A549 (cell line): ENCODE data around the gene STIM2. TPM values are rescaled to one million over a fixed set of nuclear protein-coding genes. Genes with fewer than 3 reads are reported as not detected.
A peak's percentile ranks its signal among the peaks of the same experiment; 100 is the strongest.
"Not testable (repeated sequence)": the region's sequence is repeated elsewhere in the genome, so short reads cannot be mapped to it uniquely, and the experiment has no call there.

Source experiments
- ATAC-seq, 2 experiments: fragments of 200-7000 bp in 1 of 2; fragments of >200 bp in 1 of 2; cut with Nextera tagmentation in 1 of 2; cut with Tn5 transposase in 1 of 2; 3 replicates each; pipeline versions ENCODE4 v1.8.0 to v1.9.1; 2018 to 2020; ENCODE audit warnings: mild to moderate bottlenecking in 1 of 2, moderate library complexity in 1 of 2
- CTCF ChIA-PET: fragments of 300-600 bp; sonication (Branson Sonifier 250); formaldehyde crosslinking; extraction: SDS; loops from one replicate; lab custom pipeline; 2021; ENCODE audit warnings: antibody characterized with exemption, inconsistent platforms; lab: Yijun Ruan, JAX
- POLR2A ChIA-PET: fragments of 350-600 bp; formaldehyde crosslinking; extraction: SDS; loops from one replicate; lab custom pipeline; 2021; ENCODE audit warnings: antibody characterized with exemption, inconsistent platforms; lab: Yijun Ruan, JAX
- DNase-seq, 2 experiments: peaks; one replicate each; pipeline versions ENCODE4 v3.0.0 to v3.0.0-alpha.2; 2011 to 2016; ENCODE audit warnings: low read depth in 1 of 2, low spot score in 1 of 2
- FAIRE-seq: peaks from 2 replicates; lab custom pipeline; 2011; peaks lifted over from hg19 to GRCh38; lab: Jason Lieb, UNC
- H3K27ac ChIP-seq, 2 experiments: fragments of >200 bp; sonication (Bioruptor Twin); formaldehyde crosslinking; 3 replicates each; pipeline ENCODE4 v1.5.1; 2016 to 2017
- H3K4me1 ChIP-seq: fragments of >200 bp; sonication (Bioruptor Twin); formaldehyde crosslinking; 3 replicates; pipeline ENCODE4 v1.6.1; 2016
- H3K4me2 ChIP-seq: fragments of >200 bp; sonication (Bioruptor Twin); formaldehyde crosslinking; 3 replicates; pipeline ENCODE4 v1.6.1; 2016
- H3K4me3 ChIP-seq: fragments of >200 bp; sonication (Bioruptor Twin); formaldehyde crosslinking; 3 replicates; pipeline ENCODE4 v1.5.1; 2016
- H3K9me3 ChIP-seq: fragments of >200 bp; sonication (Bioruptor Twin); formaldehyde crosslinking; 3 replicates; pipeline ENCODE4 v1.6.1; 2016
- BCL3 ChIP-seq: fragments of >200 bp; sonication (Bioruptor Twin); formaldehyde crosslinking; IDR thresholded peaks from 3 replicates; pipeline ENCODE4 v1.6.1; 2016
- CHD4 ChIP-seq: fragments of 200-600 bp; sonication (generic); IDR thresholded peaks from 2 replicates; pipeline ENCODE4 v1.6.1; 2016; ENCODE audit warnings: antibody characterized with exemption, mild to moderate bottlenecking, borderline replicate concordance
- E2F6 ChIP-seq: IDR thresholded peaks from 2 replicates; pipeline ENCODE4 v1.6.1; 2012; ENCODE audit warnings: low read depth, borderline replicate concordance
- EHMT2 ChIP-seq: fragments of 200-600 bp; sonication (generic); IDR thresholded peaks from 2 replicates; pipeline ENCODE4 v1.6.1; 2016; ENCODE audit warnings: antibody characterized with exemption, low read depth, mild to moderate bottlenecking, moderate library complexity
- EP300 ChIP-seq, 2 experiments: fragments of >200 bp; sonication (Bioruptor Twin); formaldehyde crosslinking; IDR thresholded peaks; 2 replicates in 1 of 2; 3 replicates in 1 of 2; pipeline ENCODE4 v1.6.1; 2016 to 2017
- ESRRA ChIP-seq: fragments of 150-350 bp; IDR thresholded peaks from 2 replicates; pipeline ENCODE4 v1.6.1; 2014; ENCODE audit warnings: mild to moderate bottlenecking, low read length, borderline replicate concordance
- FOSB ChIP-seq: fragments of 250-450 bp; sonication (Bioruptor Pico); IDR thresholded peaks from 2 replicates; pipeline ENCODE4 v1.5.0; 2020; ENCODE audit warnings: mild to moderate bottlenecking, moderate library complexity
- FOSL2 ChIP-seq, 2 experiments: fragments of 450-650 bp in 1 of 2; fragments of >200 bp in 1 of 2; sonication (Bioruptor Twin) in 1 of 2; formaldehyde crosslinking; IDR thresholded peaks; 2 replicates each; pipeline versions ENCODE4 v1.5.0 to v1.6.1; 2016 to 2020; ENCODE audit warnings: mild to moderate bottlenecking in 1 of 2, moderate library complexity in 1 of 2
- FOXS1 ChIP-seq: fragments of 250-450 bp; sonication (Bioruptor Pico); IDR thresholded peaks from 2 replicates; pipeline ENCODE4 v1.5.0; 2020; ENCODE audit warnings: mild to moderate bottlenecking, moderate library complexity
- HDAC2 ChIP-seq: fragments of 200-600 bp; sonication (generic); IDR thresholded peaks from 2 replicates; pipeline ENCODE4 v1.6.1; 2016
- KDM5A ChIP-seq: fragments of 200-600 bp; sonication (generic); IDR thresholded peaks from 2 replicates; pipeline ENCODE4 v1.6.1; 2016; ENCODE audit warnings: antibody characterized with exemption, mild to moderate bottlenecking
- MAX ChIP-seq: IDR thresholded peaks from 2 replicates; pipeline ENCODE4 v1.6.1; 2012
- NPAS2 ChIP-seq: fragments of 250-450 bp; sonication (Bioruptor Pico); IDR thresholded peaks from 2 replicates; pipeline ENCODE4 v1.8.0; 2022; ENCODE audit warnings: mild to moderate bottlenecking, moderate library complexity, borderline replicate concordance
- NR3C1 ChIP-seq: fragments of >200 bp; sonication (Bioruptor Twin); formaldehyde crosslinking; IDR thresholded peaks from 3 replicates; pipeline ENCODE4 v1.6.1; 2017
- RAD21 ChIP-seq, 2 experiments: fragments of >200 bp in 1 of 2; sonication (Bioruptor Twin) in 1 of 2; formaldehyde crosslinking in 1 of 2; IDR thresholded peaks in 1 of 2; conservative IDR thresholded peaks in 1 of 2; 2 replicates in 1 of 2; 3 replicates in 1 of 2; pipeline ENCODE4 v1.6.1; 2012 to 2018; ENCODE audit warnings: inconsistent platforms in 1 of 2
- SREBF2 ChIP-seq: fragments of 450-650 bp; IDR thresholded peaks from 2 replicates; pipeline ENCODE4 v1.6.1; 2014; ENCODE audit warnings: mild to moderate bottlenecking, moderate library complexity
- TFCP2L1 ChIP-seq: fragments of 250-450 bp; sonication (Bioruptor Pico); IDR thresholded peaks from 2 replicates; pipeline ENCODE4 v1.5.0; 2021; ENCODE audit warnings: mild to moderate bottlenecking
- ZC3H11A ChIP-seq: fragments of 450-650 bp; IDR thresholded peaks from 2 replicates; pipeline ENCODE4 v1.6.1; 2014; ENCODE audit warnings: antibody characterized with exemption, mild to moderate bottlenecking
- ZNF302 ChIP-seq: fragments of 250-450 bp; sonication (Bioruptor Pico); IDR thresholded peaks from 2 replicates; pipeline ENCODE4 v1.9.0; 2021; ENCODE audit warnings: inconsistent platforms, mild to moderate bottlenecking, moderate library complexity
- WGBS: methylation state at CpG from one replicate; pipeline ENCODE4 v1.1.6; 2017; ENCODE audit errors: missing lambda C conversion rate; 5-methylcytosine and 5-hydroxymethylcytosine counted together
- polyA plus RNA-seq, 4 experiments: library from polyadenylated mRNA; depleted of rRNA in 3 of 4; stranded (reverse); fragments of >200 nt; fragmentation: RNase III in 1 of 4; extraction: RNeasy Plus Mini Kit Qiagen cat#74134 plus additional on column Dnase treatment in 1 of 4; gene quantifications; 2 replicates in 3 of 4; 3 replicates in 1 of 4; pipeline ENCODE4 v1.2.3, GENCODE V29; 2011 to 2017

The STIM2 gene
- polyA plus RNA-seq, 2 of the 4 experiments (the other 2 are of a cell fraction), result 13.6 to 20.6 TPM

GRCh38 chr4:27023366-27023765 is 162.7 kb downstream of the STIM2 start:
- Histone ChIP-seq H3K4me2 (no peak overlapping the region), H3K9me3 (no peaks in the 10 kb centered on the region), H3K4me3 (no peak overlapping the region), H3K27ac (no peak overlapping the region), H3K4me1 (no peaks in the 10 kb centered on the region)
- TF ChIP-seq ZNF302 (CRISPR knock-in tag), result no peak
- POLR2A ChIA-PET, result no interaction called here
- WGBS, result 89% methylated on average over 4 of the region's 4 CpGs
- CTCF ChIA-PET, result interaction anchor here (0.7 kb wide), 1 partner anchor 1576 kb away, joined by 4 read pairs; no protein-coding TSS in a partner anchor
- DNase-seq (no peak), FAIRE-seq (no peak), ATAC-seq (no peak)

- Histone ChIP-seq H3K4me3 (no peak overlapping the region), H3K4me1 (no peaks in the 10 kb centered on the region), H3K9me3 (no peaks in the 10 kb centered on the region), H3K4me2 (no peak overlapping the region), H3K27ac (no peak overlapping the region)
- ChIA-PET POLR2A (no interaction called here), CTCF (interaction anchor here (0.9 kb wide), 1 partner anchor 565 kb away, joined by 3 read pairs; no protein-coding TSS in a partner anchor)
- DNase-seq, result no peak
- FAIRE-seq, result no peak
- 55% methylated on average over 2 of the region's 2 CpGs for WGBS
- ATAC-seq, result no peak
- TF ChIP-seq RAD21 (conservative IDR thresholded peaks at IDR 0.05 in 1 of 2, IDR thresholded peaks at IDR 0.05 in 1 of 2) (no peak), ESRRA (no peak)
These were observed 164.2 kb downstream of the STIM2 start for GRCh38 chr4:27024805-27025204.

GRCh38 chr4:27027428-27027827 is 166.8 kb downstream of the STIM2 start:
- 92% methylated on average over 1 of the region's 2 CpGs for WGBS
- TF ChIP-seq KDM5A (no peak), FOSL2 (IDR thresholded peaks at IDR 0.05) (no peak), FOSL2 (CRISPR knock-in tag; IDR thresholded peaks at IDR 0.05) (no peak), NR3C1 (no peak), SREBF2 (no peak), MAX (no peak), EHMT2 (no peak), ESRRA (no peak), BCL3 (no peak), FOSB (no peak), CHD4 (no peak), TFCP2L1 (no peak), E2F6 (no peak), FOXS1 (CRISPR knock-in tag) (no peak), NPAS2 (CRISPR knock-in tag) (no peak), EP300 (IDR thresholded peaks at IDR 0.05) (no peak), HDAC2 (no peak)
- TF ChIP-seq, all 56 proteins: peak for 0
- no peak overlapping the region for H3K4me2 ChIP-seq
- FAIRE-seq, result no peak
- CTCF ChIA-PET, result interaction anchor here (0.7 kb wide), 1 partner anchor 21 kb away, joined by 3 read pairs; no protein-coding TSS in a partner anchor
- no peak for DNase-seq
- H3K4me1 ChIP-seq, result no peaks in the 10 kb centered on the region
- ATAC-seq, result no peak
- H3K27ac ChIP-seq, result no peak overlapping the region
- H3K9me3 ChIP-seq, result no peaks in the 10 kb centered on the region
- POLR2A ChIA-PET, result no interaction called here
- H3K4me3 ChIP-seq, result no peak overlapping the region

- not testable (repeated sequence) for ATAC-seq
These were observed 174.5 kb downstream of the STIM2 start for GRCh38 chr4:27035127-27035526.

More at GRCh38 chr4:27035127-27035526, 174.5 kb downstream of the STIM2 start:
- H3K4me3 ChIP-seq, H3K27ac ChIP-seq, H3K9me3 ChIP-seq, H3K4me1 ChIP-seq, FAIRE-seq: not testable (repeated sequence)
- CTCF ChIA-PET, result interaction anchor here (2.2 kb wide), 1 partner anchor 13 kb away, joined by 8 read pairs; no protein-coding TSS in a partner anchor
- TF ChIP-seq ZC3H11A, result peak; percentile 16; the same call in 1 of the 2 replicates
- TF ChIP-seq, all 56 proteins: peak for 1; not testable (repeated sequence) for 55
- 10% methylated on average over 3 of the region's 3 CpGs for WGBS
- DNase-seq, POLR2A ChIA-PET, H3K4me2 ChIP-seq: not testable (repeated sequence)
